NCI-H187 treated with DMSO at 0.1 percent for 48 hours (cell line): ENCODE data around the gene WWC1.
A peak's percentile ranks its signal among the peaks of the same experiment; 100 is the strongest.
"Not testable (repeated sequence)": the region's sequence is repeated elsewhere in the genome, so short reads cannot be mapped to it uniquely, and the experiment has no call there.

Experiments
- DNase-seq: peaks from one replicate; lab custom pipeline; 2025; lab: John Stamatoyannopoulos, UW

Gene WWC1

GRCh38 chr5:168286386-168286785 lies 5.1 kb upstream of the WWC1 start:
- peak; percentile 77 for DNase-seq

- DNase-seq: not testable (repeated sequence)
Observed at GRCh38 chr5:168286863-168287262, 4.6 kb upstream of the WWC1 start.

DNA sequence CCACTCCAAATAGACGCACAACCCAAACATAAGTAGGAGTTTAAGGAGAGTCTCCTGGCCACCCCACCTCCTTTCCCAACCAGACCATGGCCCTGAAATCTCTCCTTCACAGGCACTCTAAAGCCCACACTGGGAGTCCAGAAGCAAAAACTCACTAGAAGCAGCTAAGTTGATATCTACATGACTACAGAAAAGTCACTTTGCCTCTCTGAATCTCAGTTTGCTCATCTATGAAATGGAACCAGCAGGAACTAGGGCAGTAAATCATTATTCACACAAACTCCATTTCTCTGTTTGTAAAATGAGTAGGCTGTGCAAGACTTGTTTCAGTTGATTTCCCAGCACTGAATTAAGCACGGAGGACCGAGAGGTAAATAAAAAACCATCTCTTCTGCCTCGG lies 4.1 kb upstream of the WWC1 start:
- DNase-seq: no peak

DNA sequence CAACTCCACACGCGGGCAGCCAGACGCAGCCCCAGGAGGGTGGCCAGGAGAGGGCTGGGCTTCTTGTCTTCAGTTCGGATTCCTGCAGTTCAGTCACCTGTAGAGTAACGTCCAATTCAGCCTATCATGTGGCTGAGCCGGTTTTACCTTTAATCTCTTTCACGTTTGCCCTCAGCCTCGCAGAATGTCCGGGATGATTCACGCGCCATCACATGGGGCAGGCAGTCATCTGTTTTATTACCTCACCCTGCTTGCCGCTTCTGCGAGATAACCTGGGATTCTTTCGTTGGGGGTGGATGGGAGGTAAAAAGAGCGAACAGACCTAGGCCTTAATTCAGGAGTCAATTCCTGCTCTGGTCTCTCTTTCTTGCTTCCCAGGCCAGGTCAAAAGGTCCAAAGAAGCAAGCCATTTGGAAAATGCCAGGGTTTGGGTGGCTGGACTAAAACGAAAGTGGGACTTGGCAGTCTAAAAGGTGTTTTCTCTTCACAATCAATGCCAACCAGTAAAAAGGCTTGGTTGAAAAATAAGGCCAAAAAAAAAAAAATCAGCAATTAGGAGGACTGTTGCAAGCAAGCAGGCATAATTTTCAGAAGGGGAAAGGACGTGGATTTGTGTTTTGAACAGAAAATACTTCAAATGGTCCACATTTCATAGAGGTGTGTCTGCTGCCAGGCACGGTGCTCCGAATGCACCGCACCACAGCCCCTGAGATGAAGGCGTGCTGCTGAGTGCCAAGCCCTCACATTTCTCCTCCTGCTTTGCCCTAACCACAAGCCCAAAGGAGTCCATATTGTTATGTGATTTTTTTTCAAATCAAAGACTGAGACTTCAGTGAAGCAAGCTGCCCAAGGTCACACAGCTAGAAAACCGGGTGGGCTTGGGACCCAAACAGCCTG lies 2.8 kb upstream of the WWC1 start:
- DNase-seq: no peak

GRCh38 chr5:168290902-168291341 lies 523 bp upstream of the WWC1 start:
- DNase-seq: no peak

DNA sequence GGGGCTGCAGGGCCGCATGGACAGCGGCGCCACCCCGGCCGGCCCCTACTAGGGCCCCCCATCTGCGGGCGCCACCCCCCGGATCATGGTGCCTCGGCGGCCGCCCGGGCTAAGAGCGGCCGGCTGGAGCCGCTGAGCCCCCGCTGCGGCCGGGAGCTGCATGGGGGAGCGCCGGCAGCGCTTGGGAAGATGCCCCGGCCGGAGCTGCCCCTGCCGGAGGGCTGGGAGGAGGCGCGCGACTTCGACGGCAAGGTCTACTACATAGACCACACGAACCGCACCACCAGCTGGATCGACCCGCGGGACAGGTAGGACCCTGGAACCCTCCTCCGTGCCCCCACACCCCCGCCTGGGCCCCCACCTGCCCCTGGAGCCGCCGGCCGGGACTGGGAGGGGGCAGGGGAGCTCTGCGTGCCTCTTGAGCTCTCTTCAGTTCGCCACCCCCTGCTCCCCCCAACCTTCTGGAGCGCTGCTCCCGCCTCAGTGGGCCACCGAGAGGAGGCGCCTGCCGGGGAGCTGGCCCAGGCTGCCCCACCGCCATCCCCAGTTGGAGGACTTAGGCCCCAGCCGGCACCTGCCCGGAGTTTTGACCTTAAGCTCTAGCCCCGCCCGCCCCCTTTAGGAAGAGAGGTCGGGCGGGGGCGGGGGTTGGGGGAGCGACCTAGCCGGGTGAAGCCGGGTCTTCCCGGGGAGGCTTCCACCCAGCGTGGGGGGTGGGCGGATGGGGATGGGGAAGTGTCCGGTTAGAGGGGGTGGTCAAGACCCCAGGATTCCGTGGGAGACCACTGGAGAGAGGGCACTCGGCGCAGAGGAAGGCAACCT lies 730 bp downstream of the WWC1 start:
- DNase-seq: no peak

DNA sequence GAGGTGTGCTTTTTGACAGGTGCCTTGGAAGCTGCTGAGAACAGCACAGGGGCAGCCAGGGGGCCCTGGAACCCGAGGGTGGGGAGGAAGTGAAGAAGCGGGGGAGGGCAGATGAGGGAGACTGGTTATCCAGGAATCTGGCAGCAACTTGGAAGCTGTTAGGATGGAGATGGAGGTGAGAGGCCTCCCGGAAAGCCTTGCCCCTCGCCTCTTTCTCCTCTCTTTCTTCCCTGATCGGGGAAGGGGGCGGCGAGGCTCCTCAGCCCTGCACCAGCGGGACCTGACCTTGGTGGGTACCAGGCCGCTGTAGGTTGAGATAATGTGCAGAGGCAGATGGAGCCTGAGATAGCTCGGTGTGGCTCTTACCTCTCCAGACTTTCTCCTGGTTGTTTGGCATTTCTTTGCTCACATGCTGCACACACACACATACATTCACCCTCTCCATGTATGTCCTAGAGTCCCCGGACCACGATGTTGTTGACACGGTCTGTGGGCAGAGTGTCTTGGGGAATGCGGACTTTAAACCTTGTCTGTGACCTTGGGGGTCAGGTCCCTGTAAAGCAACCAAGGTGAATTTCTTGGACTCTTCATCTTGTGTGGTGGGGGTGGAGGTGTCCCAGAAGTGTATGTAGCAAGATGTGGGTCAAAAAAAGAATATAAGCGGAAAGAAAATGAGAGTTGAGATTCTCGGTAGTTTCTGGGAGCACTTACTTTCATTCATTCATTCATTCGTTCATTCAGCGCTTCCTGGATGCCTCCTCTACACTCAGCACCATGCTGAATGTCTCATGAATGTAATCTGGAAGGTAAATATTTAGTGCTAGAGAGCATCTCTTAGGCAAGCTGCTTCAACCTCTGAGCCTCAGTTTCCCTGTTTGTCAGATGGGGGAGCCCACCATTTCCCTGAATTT lies 1.6 kb downstream of the WWC1 start:
- DNase-seq: no peak

GRCh38 chr5:168295574-168296201 lies 4.2 kb downstream of the WWC1 start:
- no peak for DNase-seq

GRCh38 chr5:168296682-168297081 lies 5.2 kb downstream of the WWC1 start:
- no peak for DNase-seq

DNA sequence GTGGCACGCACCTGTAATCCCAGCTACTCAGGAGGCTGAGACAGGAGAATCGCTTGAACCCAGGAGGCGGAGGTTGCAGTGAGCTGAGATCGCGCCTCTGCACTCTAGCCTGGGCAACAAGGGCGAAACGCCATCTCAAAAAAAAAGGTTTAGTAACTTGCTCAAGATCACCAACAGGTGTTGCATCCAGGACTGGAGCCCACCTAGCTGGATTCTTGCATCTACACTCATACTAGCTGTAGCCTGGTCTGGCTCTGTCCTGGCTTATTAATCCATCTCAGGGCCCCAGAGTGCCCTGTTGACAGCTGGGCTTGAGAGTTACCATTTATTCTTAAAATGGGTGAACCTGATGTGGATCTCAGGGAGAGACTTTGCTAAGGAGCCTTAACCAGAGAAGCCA lies 7.5 kb downstream of the WWC1 start:
- no peak for DNase-seq

DNA sequence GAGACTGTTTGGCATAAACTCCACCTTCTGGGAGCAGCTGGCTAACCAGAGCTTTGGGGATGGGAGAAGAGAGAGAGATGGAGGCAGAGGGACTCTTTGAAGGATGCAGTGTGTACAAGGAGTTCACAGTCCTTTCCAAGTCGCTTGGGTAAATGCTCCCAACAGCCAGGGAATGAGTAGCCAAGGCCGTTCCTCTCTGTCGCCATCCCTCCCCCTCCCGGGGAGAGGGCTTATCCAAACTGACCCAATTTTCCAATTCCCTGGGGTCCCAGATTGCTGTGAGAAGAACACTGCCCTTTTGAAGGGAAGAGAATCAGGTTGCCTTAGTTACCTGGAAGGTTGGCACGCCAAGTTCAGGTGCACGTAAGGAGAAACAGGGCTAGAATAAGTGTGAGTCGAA lies 7.9 kb downstream of the WWC1 start:
- no peak for DNase-seq

DNA sequence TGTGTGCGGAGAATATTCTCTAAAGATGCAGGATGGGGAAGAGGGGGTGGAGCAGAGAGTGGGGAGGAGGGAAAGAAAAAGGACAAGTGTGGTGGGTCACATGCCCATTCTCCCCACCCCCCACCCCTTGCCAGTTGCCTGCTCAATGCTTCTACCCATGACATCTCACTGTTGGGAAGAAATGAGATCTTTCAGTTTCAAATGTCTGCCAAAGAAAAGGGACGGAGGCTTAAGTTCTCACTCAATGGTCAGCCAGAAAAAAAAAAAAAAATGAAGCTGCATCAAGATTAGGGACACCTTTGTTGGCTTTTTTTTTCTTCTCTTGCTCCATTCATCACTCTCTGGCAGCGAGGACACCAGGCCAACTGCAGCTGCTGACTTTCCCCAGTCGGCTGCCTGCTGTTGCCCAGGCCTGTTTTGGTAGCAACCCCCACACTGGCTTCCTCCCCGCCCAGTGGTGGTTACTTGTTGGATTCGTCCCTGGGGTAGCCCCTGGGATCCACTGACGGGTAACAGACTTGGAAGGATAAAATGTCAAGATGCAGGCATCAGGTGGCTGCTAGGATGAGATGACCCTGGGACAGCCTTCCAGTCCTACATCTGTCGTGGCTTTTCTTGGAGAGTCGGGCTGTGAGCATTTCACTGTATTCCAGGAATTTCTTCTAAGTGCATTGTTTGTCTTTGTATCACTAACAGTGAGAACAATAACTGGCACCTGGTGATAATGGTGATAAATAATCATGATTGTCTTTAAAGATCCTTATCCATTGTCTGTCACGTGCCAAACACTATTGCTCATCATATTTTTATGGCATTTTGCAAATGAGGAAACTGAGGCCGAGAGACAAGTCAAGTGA lies 9.1 kb downstream of the WWC1 start:
- DNase-seq: no peak

- DNase-seq: no peak
Observed at GRCh38 chr5:168301593-168302390, 10.3 kb downstream of the WWC1 start.

DNA sequence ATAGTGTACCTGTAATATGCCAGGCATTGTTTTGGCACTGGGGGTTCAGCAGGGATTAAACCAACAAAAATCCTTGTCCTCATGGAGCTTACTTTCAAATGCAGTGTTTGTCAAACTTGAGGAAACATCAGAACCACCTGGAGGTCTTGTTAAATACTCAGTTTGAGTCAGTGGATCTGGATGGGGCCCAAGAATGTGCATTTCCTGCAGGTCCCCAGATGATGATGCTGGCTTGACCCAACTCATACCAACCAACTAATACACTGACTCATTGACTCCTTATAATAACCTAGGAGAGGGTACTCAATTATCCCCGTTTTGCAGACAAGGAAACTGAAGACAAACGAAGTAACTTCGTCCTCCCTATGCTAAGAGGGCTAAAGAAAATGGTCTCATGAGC lies 11.3 kb downstream of the WWC1 start:
- no peak for DNase-seq

DNA sequence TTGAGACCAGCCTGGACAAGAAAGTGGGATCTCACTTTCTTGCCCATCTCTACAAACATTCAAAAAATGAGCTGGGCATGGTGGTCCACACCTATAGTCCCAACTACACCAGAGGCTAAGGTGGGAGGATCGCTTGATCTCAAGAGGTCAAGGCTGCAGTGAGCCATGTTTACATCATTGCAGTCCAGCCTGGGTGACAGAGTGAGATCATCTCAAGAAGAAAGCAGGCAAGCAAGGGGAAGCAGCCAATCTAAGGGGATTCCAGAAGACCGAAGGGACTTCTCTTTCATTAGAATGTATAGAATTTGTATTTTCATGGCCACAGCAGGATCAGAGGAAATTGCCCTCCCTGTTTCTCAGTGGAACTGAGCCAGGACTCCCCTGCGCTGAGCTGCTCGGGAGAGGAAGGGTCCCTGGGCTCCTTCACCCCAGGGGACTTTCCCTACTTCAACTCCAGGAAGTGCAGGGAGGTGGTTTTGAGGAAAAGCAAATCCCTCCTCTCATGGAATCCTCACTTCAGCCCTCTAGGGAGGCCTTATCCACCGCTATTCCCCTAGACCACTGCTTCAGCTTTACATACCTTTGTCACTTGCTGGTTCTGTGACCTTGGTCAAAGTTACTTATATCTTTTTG lies 12.1 kb downstream of the WWC1 start:
- no peak for DNase-seq

DNA sequence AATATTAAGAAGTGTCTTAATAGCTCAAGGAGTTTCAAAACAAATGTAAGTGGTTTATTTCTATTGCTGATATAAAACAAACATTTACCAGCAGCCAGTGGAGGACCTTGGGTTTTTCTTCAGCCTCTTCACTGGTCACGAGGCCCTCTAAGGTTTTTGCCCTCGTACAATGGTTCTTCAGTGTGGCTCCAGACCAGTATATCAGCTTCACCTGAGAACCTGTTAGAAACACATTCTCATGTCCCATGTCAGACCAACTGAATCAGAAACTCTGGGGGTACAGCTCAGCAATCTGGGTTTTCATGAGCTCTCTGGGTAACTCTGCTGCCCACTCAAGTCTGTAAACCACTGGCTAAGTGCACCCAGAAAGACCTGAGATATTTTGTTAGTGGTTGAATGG lies 12.9 kb downstream of the WWC1 start:
- no peak for DNase-seq

DNA sequence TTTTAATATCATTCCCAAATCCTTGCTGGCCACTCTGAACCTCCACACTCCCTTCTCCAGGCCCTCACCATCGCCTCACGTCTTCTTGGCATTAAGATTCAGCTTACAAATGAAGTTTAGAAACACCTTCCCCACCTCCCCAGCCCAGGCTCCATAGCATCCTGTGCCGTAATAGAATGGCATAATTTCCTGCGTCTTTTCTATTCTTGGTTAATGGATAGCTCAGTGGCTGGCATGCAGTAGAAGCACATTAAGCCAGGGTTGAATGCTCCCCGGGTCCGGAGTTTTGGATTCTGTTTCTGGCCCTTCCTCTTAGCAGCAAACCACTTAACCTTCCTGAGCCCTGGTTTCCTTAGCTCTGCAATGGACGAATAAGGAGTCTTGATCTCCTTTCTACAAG lies 13.8 kb downstream of the WWC1 start:
- DNase-seq: no peak

GRCh38 chr5:168307022-168307421 lies 15.6 kb downstream of the WWC1 start:
- no peak for DNase-seq

- no peak for DNase-seq
Observed at GRCh38 chr5:168307925-168308584, 16.6 kb downstream of the WWC1 start.
